Measurements from ENCODE around the gene CNTNAP5.

CNTNAP5 gene

GRCh38 chr2:124835331-124835730 lies 810.2 kb downstream of the CNTNAP5 start:
- CTCF ChIA-PET = no interaction called here
- POLR2A ChIA-PET = no interaction called here
- TF ChIP-seq CTCF (IDR thresholded peaks at IDR 0.05; ENCODE audit: control extremely low read depth, extremely low read depth, low read depth, missing control alignments) = no peak
- no peak for DNase-seq (ENCODE audit: extremely low spot score)

GRCh38 chr2:124836416-124836815 lies 811.3 kb downstream of the CNTNAP5 start:
- POLR2A ChIA-PET = no interaction called here
- CTCF ChIA-PET = no interaction called here
- no peak for TF ChIP-seq CTCF (IDR thresholded peaks at IDR 0.05; ENCODE audit: control extremely low read depth, extremely low read depth, low read depth, missing control alignments)
- DNase-seq (ENCODE audit: extremely low spot score) = no peak

- POLR2A ChIA-PET = no interaction called here
- CTCF ChIA-PET = no interaction called here
- no peak for TF ChIP-seq CTCF (IDR thresholded peaks at IDR 0.05; ENCODE audit: control extremely low read depth, extremely low read depth, low read depth, missing control alignments)
- DNase-seq (ENCODE audit: extremely low spot score) = no peak
These were observed 812.4 kb downstream of the CNTNAP5 start for GRCh38 chr2:124837496-124837895.

GRCh38 chr2:124838406-124838805 lies 813.3 kb downstream of the CNTNAP5 start:
- ChIA-PET POLR2A (no interaction called here), CTCF (interaction anchor here (1.1 kb wide), 1 partner anchor 10 kb away, joined by 3 read pairs; no protein-coding TSS in a partner anchor)
- no peak for DNase-seq (ENCODE audit: extremely low spot score)
- TF ChIP-seq CTCF (IDR thresholded peaks at IDR 0.05; ENCODE audit: control extremely low read depth, extremely low read depth, low read depth, missing control alignments) = no peak

DNA sequence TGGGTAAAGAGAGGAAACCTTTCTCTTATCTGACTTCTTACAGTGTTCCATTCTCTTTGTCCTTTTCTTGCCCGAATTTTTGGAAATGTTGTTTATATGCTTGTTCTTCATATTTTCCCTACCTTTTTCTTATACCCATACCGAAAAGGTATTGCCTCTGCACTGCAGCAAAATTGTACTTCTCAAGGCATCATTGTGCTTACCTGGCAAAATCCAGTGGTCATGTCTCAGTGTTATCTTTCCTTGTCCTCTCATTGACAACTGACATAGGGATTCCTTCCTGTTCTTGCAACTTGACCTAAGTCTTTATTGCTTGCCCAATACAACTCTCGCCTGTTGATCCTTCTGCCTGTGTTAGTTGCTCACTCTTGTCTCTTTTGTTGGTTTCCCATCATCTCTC lies 842.2 kb downstream of the CNTNAP5 start:
- CTCF ChIA-PET = no interaction called here
- POLR2A ChIA-PET = no interaction called here
- no peak for DNase-seq (ENCODE audit: extremely low spot score)
- TF ChIP-seq CTCF (IDR thresholded peaks at IDR 0.05; ENCODE audit: control extremely low read depth, extremely low read depth, low read depth, missing control alignments) = no peak

GRCh38 chr2:124874219-124874618 lies 849.1 kb downstream of the CNTNAP5 start:
- ChIA-PET POLR2A (no interaction called here), CTCF (interaction anchor here (1.0 kb wide), 1 partner anchor 16 kb away, joined by 3 read pairs; no protein-coding TSS in a partner anchor)
- TF ChIP-seq CTCF (IDR thresholded peaks at IDR 0.05; ENCODE audit: control extremely low read depth, extremely low read depth, low read depth, missing control alignments) = no peak
- DNase-seq (ENCODE audit: extremely low spot score) = no peak

- CTCF ChIA-PET = interaction anchor here (1.0 kb wide), 1 partner anchor 15 kb away, joined by 3 read pairs; no protein-coding TSS in a partner anchor
These were observed 849.6 kb downstream of the CNTNAP5 start for GRCh38 chr2:124874676-124875075.

More at GRCh38 chr2:124874676-124875075, 849.6 kb downstream of the CNTNAP5 start:
- no peak for TF ChIP-seq CTCF (IDR thresholded peaks at IDR 0.05; ENCODE audit: control extremely low read depth, extremely low read depth, low read depth, missing control alignments)
- POLR2A ChIA-PET = no interaction called here
- no peak for DNase-seq (ENCODE audit: extremely low spot score)

Measured in GM10248 (cell line).